ENCODE measurements around the gene PWWP2B.
A peak's percentile ranks its signal among the peaks of the same experiment; 100 is the strongest.
"Not testable (repeated sequence)": the region's sequence is repeated elsewhere in the genome, so short reads cannot be mapped to it uniquely, and the experiment has no call there.

The PWWP2B gene

GRCh38 chr10:132374612-132375011 is 22.4 kb upstream of the PWWP2B start:
- Histone ChIP-seq H2BK15ac (replicated peaks; ENCODE audit: low read depth) (no peak overlapping the region), H3K56ac (ENCODE audit: low read length) (no peak overlapping the region), H3K4me1 (ENCODE audit: control insufficient read depth, low read depth, low read length) (no peaks in the 10 kb centered on the region), H2BK5ac (ENCODE audit: low read length) (no peak overlapping the region), H2BK120ac (ENCODE audit: low read depth, low read length) (no peak overlapping the region), H3K9ac (ENCODE audit: low read length) (no peak overlapping the region), H3K79me2 (ENCODE audit: control insufficient read depth, insufficient read depth, low read length) (no peaks in the 10 kb centered on the region), H3K27ac (ENCODE audit: low read depth, low read length) (no peak overlapping the region), H3K23ac (ENCODE audit: low read length) (no peak overlapping the region), H4K5ac (ENCODE audit: low read length) (no peak overlapping the region), H4K8ac (ENCODE audit: low read depth, low read length) (no peak overlapping the region), H3K79me1 (ENCODE audit: low read length) (no peaks in the 10 kb centered on the region), H3K36me3 (ENCODE audit: control insufficient read depth, insufficient read depth, low read length) (no peaks in the 10 kb centered on the region), H3K4me2 (ENCODE audit: low read length) (no peak overlapping the region), H3K4ac (ENCODE audit: low read depth, low read length) (no peak overlapping the region), H3K4me3 (ENCODE audit: low read length) (no peak overlapping the region), H3K27me3 (ENCODE audit: insufficient read depth, low read length, poor library complexity) (no peaks in the 10 kb centered on the region), H3K18ac (ENCODE audit: low read length) (no peak overlapping the region), H2AK5ac (ENCODE audit: low read length) (no peak overlapping the region)
- DNase-seq = no peak
- no CpG with 5 or more reads among the region's 14 CpGs for WGBS (ENCODE audit: extremely low coverage, insufficient coverage, low lambda C conversion rate)

DNA sequence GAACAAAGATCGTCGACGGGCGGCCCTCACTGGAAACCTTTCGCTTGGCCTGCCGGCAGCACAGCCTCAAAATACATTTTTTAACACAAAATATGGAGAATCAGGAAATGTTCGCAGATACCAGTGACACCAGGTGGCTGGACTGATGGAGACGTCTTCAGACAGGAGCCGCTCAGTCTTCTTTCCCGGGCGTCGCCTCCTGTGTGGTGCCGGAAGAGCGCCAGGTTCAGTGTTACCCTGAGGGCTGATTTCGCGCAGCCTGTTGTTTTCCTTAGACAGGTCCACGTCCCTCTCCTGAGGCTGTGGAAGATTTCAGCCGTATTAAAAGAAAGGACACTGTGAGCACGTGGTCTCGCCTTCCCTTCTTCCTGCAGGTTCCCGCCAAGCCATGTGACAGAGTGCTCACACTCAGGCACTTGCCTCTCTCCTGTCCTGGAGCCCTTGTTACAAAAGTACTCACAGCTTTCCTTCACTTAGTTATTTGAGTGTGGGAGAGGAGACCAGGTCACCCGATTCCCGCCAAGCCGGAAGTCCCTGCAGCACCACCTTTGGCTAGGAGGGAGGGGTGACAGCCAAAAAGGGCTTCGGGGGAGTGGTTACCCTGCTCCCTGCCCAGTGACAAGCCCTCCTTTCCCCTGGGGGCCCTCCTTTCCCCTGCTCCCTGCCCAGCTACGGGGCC is 21.7 kb upstream of the PWWP2B start:
- Histone ChIP-seq H2BK120ac (ENCODE audit: low read depth, low read length) (no peak overlapping the region), H3K27me3 (ENCODE audit: insufficient read depth, low read length, poor library complexity) (no peaks in the 10 kb centered on the region), H4K8ac (ENCODE audit: low read depth, low read length) (no peak overlapping the region), H3K23ac (ENCODE audit: low read length) (no peak overlapping the region), H3K27ac (ENCODE audit: low read depth, low read length) (no peak overlapping the region), H3K36me3 (ENCODE audit: control insufficient read depth, insufficient read depth, low read length) (no peaks in the 10 kb centered on the region), H3K18ac (ENCODE audit: low read length) (no peak overlapping the region), H3K4me3 (ENCODE audit: low read length) (no peak overlapping the region), H4K5ac (ENCODE audit: low read length) (no peak overlapping the region), H3K4me1 (ENCODE audit: control insufficient read depth, low read depth, low read length) (no peaks in the 10 kb centered on the region), H2BK15ac (replicated peaks; ENCODE audit: low read depth) (no peak overlapping the region), H3K4ac (ENCODE audit: low read depth, low read length) (no peak overlapping the region), H2AK5ac (ENCODE audit: low read length) (no peak overlapping the region), H3K56ac (ENCODE audit: low read length) (no peak overlapping the region), H2BK5ac (ENCODE audit: low read length) (no peak overlapping the region), H3K4me2 (ENCODE audit: low read length) (no peak overlapping the region), H3K9ac (ENCODE audit: low read length) (no peak overlapping the region), H3K79me1 (ENCODE audit: low read length) (no peaks in the 10 kb centered on the region), H3K79me2 (ENCODE audit: control insufficient read depth, insufficient read depth, low read length) (no peaks in the 10 kb centered on the region)
- no CpG with 5 or more reads among the region's 26 CpGs for WGBS (ENCODE audit: extremely low coverage, insufficient coverage, low lambda C conversion rate)
- DNase-seq = peak; percentile 54

DNA sequence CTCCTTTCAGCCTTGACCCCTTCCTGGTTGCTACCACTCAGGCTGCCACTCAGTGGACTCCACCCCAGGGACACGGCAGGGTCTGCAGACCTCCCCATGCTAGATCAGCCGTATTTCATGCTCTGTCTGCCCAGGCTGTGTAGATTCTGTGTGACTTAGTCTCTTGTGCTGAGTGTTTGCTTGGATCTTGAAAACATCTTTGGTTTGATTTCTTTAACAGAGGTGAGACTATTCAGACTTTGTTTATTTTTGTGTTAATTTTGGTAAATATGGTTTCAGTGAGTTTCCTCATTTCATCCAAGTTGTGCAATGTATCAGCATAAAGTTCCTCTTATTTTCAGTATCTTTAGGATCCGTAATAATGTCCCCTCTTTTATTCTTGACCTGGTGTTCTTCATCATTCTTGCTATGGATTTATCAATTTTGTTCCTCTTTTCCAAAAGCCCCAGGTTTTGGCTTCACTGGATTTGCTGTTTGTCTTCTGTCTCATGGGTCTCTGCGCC is 21.2 kb upstream of the PWWP2B start:
- Histone ChIP-seq H3K18ac (ENCODE audit: low read length) (no peak overlapping the region), H3K4me2 (ENCODE audit: low read length) (no peak overlapping the region), H4K5ac (ENCODE audit: low read length) (no peak overlapping the region), H3K4me1 (ENCODE audit: control insufficient read depth, low read depth, low read length) (no peaks in the 10 kb centered on the region), H3K79me2 (ENCODE audit: control insufficient read depth, insufficient read depth, low read length) (no peaks in the 10 kb centered on the region), H2BK15ac (replicated peaks; ENCODE audit: low read depth) (no peak overlapping the region), H4K8ac (ENCODE audit: low read depth, low read length) (no peak overlapping the region), H3K27ac (ENCODE audit: low read depth, low read length) (no peak overlapping the region), H3K9ac (ENCODE audit: low read length) (no peak overlapping the region), H2AK5ac (ENCODE audit: low read length) (no peak overlapping the region), H3K4ac (ENCODE audit: low read depth, low read length) (no peak overlapping the region), H3K27me3 (ENCODE audit: insufficient read depth, low read length, poor library complexity) (no peaks in the 10 kb centered on the region), H2BK5ac (ENCODE audit: low read length) (no peak overlapping the region), H3K4me3 (ENCODE audit: low read length) (no peak overlapping the region), H2BK120ac (ENCODE audit: low read depth, low read length) (no peak overlapping the region), H3K23ac (ENCODE audit: low read length) (no peak overlapping the region), H3K36me3 (ENCODE audit: control insufficient read depth, insufficient read depth, low read length) (no peaks in the 10 kb centered on the region), H3K56ac (ENCODE audit: low read length) (no peak overlapping the region), H3K79me1 (ENCODE audit: low read length) (no peaks in the 10 kb centered on the region)
- no peak for DNase-seq
- WGBS (ENCODE audit: extremely low coverage, insufficient coverage, low lambda C conversion rate) = no CpG with 5 or more reads among the region's 4 CpGs

GRCh38 chr10:132376394-132376851 is 20.6 kb upstream of the PWWP2B start:
- peak; percentile 51 for DNase-seq
- Histone ChIP-seq H3K79me1 (ENCODE audit: low read length) (no peaks in the 10 kb centered on the region), H3K79me2 (ENCODE audit: control insufficient read depth, insufficient read depth, low read length) (no peaks in the 10 kb centered on the region), H3K56ac (ENCODE audit: low read length) (no peak overlapping the region), H3K18ac (ENCODE audit: low read length) (no peak overlapping the region), H4K5ac (ENCODE audit: low read length) (no peak overlapping the region), H2BK5ac (ENCODE audit: low read length) (no peak overlapping the region), H4K8ac (ENCODE audit: low read depth, low read length) (no peak overlapping the region), H3K27ac (ENCODE audit: low read depth, low read length) (no peak overlapping the region), H3K36me3 (ENCODE audit: control insufficient read depth, insufficient read depth, low read length) (no peaks in the 10 kb centered on the region), H3K4me2 (ENCODE audit: low read length) (no peak overlapping the region), H3K4me1 (ENCODE audit: control insufficient read depth, low read depth, low read length) (no peaks in the 10 kb centered on the region), H2AK5ac (ENCODE audit: low read length) (no peak overlapping the region), H3K9ac (ENCODE audit: low read length) (no peak overlapping the region), H2BK15ac (replicated peaks; ENCODE audit: low read depth) (no peak overlapping the region), H3K23ac (ENCODE audit: low read length) (no peak overlapping the region), H3K4ac (ENCODE audit: low read depth, low read length) (no peak overlapping the region), H3K27me3 (ENCODE audit: insufficient read depth, low read length, poor library complexity) (no peaks in the 10 kb centered on the region), H2BK120ac (ENCODE audit: low read depth, low read length) (no peak overlapping the region), H3K4me3 (ENCODE audit: low read length) (no peak overlapping the region)
- WGBS (ENCODE audit: extremely low coverage, insufficient coverage, low lambda C conversion rate) = no CpG with 5 or more reads among the region's 15 CpGs

- H2BK15ac ChIP-seq (replicated peaks; ENCODE audit: low read depth) = no peak overlapping the region
- H2AK5ac ChIP-seq (ENCODE audit: low read length) = no peak overlapping the region
- H3K56ac ChIP-seq (ENCODE audit: low read length) = no peak overlapping the region
- H3K4me2 ChIP-seq (ENCODE audit: low read length) = no peak overlapping the region
- H3K23ac ChIP-seq (ENCODE audit: low read length) = no peak overlapping the region
- no peak overlapping the region for H3K27ac ChIP-seq (ENCODE audit: low read depth, low read length)
- H3K18ac ChIP-seq (ENCODE audit: low read length) = no peak overlapping the region
- H3K79me1 ChIP-seq (ENCODE audit: low read length) = no peaks in the 10 kb centered on the region
- H3K4ac ChIP-seq (ENCODE audit: low read depth, low read length) = no peak overlapping the region
- no CpG with 5 or more reads among the region's 7 CpGs for WGBS (ENCODE audit: extremely low coverage, insufficient coverage, low lambda C conversion rate)
- DNase-seq = no peak
- H3K4me3 ChIP-seq (ENCODE audit: low read length) = no peak overlapping the region
- no peaks in the 10 kb centered on the region for H3K4me1 ChIP-seq (ENCODE audit: control insufficient read depth, low read depth, low read length)
- H3K9ac ChIP-seq (ENCODE audit: low read length) = no peak overlapping the region
- no peak overlapping the region for H4K5ac ChIP-seq (ENCODE audit: low read length)
- no peak overlapping the region for H4K8ac ChIP-seq (ENCODE audit: low read depth, low read length)
- H2BK5ac ChIP-seq (ENCODE audit: low read length) = no peak overlapping the region
- H3K27me3 ChIP-seq (ENCODE audit: insufficient read depth, low read length, poor library complexity) = no peaks in the 10 kb centered on the region
- H3K36me3 ChIP-seq (ENCODE audit: control insufficient read depth, insufficient read depth, low read length) = no peaks in the 10 kb centered on the region
- H3K79me2 ChIP-seq (ENCODE audit: control insufficient read depth, insufficient read depth, low read length) = no peaks in the 10 kb centered on the region
- H2BK120ac ChIP-seq (ENCODE audit: low read depth, low read length) = no peak overlapping the region
These were observed 19.7 kb upstream of the PWWP2B start for GRCh38 chr10:132377326-132377725.

DNA sequence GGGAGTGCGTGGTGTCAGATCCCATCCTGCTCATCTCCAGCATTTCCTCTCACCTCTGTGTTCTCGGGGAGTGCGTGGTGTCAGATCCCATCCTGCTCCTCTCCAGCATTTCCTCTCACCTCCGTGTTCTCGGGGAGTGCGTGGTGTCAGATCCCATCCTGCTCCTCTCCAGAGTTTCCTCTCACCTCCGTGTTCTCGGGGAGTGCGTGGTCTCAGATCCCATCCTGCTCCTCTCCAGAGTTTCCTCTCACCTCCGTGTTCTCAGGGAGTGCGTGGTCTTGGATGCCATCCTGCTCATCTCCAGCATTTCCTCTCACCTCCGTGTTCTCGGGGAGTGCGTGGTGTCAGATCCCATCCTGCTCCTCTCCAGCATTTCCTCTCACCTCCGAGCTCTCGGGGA is 18.0 kb upstream of the PWWP2B start:
- not testable (repeated sequence) for H4K8ac ChIP-seq (ENCODE audit: low read depth, low read length); H2AK5ac ChIP-seq (ENCODE audit: low read length)
- no CpG with 5 or more reads among the region's 16 CpGs for WGBS (ENCODE audit: extremely low coverage, insufficient coverage, low lambda C conversion rate)

More for the DNA sequence above, 18.0 kb upstream of the PWWP2B start:
- not testable (repeated sequence) for H3K56ac ChIP-seq (ENCODE audit: low read length); H3K9ac ChIP-seq (ENCODE audit: low read length); H3K23ac ChIP-seq (ENCODE audit: low read length); H3K4ac ChIP-seq (ENCODE audit: low read depth, low read length); H2BK5ac ChIP-seq (ENCODE audit: low read length); H2BK15ac ChIP-seq (replicated peaks; ENCODE audit: low read depth); H3K4me2 ChIP-seq (ENCODE audit: low read length); H4K5ac ChIP-seq (ENCODE audit: low read length); H3K79me2 ChIP-seq (ENCODE audit: control insufficient read depth, insufficient read depth, low read length); H3K4me1 ChIP-seq (ENCODE audit: control insufficient read depth, low read depth, low read length); H3K79me1 ChIP-seq (ENCODE audit: low read length); H3K4me3 ChIP-seq (ENCODE audit: low read length); DNase-seq; H3K36me3 ChIP-seq (ENCODE audit: control insufficient read depth, insufficient read depth, low read length); H3K27me3 ChIP-seq (ENCODE audit: insufficient read depth, low read length, poor library complexity); H3K27ac ChIP-seq (ENCODE audit: low read depth, low read length); H3K18ac ChIP-seq (ENCODE audit: low read length); H2BK120ac ChIP-seq (ENCODE audit: low read depth, low read length)
